Stimulated activated CD4-positive, alpha-beta T cell treated with anti-CD3 and anti-CD28 coated beads, Interleukin-15, amount 100 ng/mL, for 48 hours (primary cell): ENCODE measurements around the gene F13A1.

Experiments
- DNase-seq, 2 donors: peaks; one replicate each; pipeline ENCODE4 v3.0.0-alpha.2; 2020; ENCODE audit warnings: low read depth in 2 of 2

F13A1 gene

GRCh38 chr6:6319952-6320811, at the start of gene F13A1:
F13A1 (minus strand) TSS chr6:6320662; CDS start chr6:6318664, 1,998 bp downstream.
- DNase-seq: no peak

- no peak for DNase-seq
Measured at GRCh38 chr6:6368684-6369052, 48.2 kb upstream of the F13A1 start.

DNA sequence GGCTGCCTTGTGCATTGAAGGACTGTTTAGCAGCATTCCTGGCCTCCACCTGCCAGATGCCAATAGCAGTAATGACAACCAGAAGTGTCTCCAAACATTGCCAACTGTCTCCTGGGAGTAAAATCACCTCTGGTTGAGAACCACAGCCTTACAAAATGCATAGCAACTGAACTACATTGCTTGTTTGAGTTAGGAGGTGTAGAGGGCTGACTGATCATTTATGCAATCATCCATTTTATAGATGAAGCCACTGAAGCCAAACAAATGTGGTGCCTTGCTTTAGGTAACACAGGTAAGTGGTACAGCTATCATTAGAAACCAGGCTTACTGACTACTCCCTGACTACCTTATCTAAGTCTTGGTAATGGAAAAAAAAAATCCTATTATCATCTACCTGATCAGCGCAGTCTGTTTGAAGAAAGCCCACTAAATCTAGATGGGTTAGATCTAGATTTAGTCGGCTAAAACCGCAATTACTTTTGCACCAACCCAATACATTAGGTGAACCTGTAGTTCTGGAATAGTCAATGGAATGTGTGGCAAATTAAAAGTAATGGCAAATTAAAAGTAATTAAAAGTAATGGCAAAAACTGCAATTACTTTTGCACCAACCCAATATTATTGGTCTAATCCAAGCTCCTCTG, 47.7 kb upstream of the F13A1 start:
- no peak for DNase-seq

- DNase-seq: no peak
Measured at GRCh38 chr6:6366803-6367202, 46.3 kb upstream of the F13A1 start.

DNA sequence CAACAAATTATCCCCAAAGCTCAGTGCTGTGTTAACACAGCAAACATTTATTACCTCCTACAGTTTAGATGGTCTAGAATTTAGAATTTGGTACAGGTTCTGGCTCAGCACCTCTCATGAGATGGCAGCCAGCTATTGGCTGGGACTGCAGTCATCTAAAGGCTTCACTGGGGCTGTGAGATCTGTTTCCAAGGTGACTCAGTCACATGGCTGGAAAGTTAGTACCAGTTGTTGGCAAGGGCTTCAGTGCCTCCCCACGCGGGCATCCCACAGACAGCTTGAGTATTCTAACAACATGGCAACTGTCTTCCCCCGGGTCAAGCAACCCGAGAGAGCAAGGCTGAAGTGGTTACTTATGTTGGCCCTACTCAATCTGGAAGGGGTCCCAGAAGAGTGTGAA, 44.8 kb upstream of the F13A1 start:
- no peak for DNase-seq

DNA sequence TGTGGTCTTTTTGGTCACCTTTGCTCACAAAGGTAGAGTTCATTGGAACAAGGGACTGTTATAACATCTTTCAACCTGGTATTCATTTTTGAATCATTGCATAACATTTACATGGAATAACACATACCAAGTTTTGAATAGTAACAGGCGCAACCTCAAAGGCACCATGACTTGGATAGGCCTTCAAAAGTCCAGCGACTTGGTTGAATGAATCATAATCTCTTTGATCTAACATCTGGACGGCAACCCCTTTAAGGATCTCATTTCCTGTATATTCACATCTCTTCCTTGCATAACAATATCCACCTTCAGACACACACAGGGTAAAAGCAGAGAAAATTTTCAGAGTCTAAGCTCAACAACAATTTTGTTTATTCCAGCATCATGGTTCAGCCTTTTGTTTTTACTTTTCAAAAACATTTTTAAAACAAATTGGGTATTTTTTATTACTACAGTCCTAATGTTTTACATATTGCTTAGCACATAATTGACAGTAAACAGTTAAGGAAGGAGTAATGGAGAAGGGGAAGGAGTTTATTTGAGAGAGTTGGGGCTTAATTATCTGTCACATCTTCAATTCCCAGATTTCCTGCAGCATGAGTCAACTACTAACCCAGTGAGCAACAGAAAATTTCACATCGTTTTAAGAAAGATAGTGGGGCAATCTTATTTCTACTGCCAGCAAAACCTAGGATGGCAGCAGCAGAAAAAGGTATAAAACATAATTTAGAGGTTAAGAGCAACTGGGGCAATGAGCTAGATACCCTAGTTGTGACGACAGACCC, 41.8 kb upstream of the F13A1 start:
- DNase-seq: no peak

DNA sequence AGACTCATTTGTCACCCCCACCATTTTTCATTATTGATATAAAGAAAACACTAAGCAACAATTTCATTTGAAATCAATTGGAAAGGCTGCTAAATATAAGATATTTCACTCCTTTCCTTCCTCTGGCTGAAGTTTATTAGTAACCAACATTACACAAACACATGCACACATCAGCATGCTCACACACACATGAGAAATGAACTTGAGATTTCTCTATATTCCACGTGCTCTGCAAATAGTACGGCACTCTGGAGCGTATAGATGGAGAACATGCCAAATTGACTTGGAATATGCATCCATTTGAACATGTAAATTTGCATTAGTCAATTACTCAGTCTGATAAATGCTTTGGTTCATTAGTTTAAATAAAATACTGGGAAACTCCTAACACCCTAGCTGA, 37.1 kb upstream of the F13A1 start:
- no peak for DNase-seq

DNA sequence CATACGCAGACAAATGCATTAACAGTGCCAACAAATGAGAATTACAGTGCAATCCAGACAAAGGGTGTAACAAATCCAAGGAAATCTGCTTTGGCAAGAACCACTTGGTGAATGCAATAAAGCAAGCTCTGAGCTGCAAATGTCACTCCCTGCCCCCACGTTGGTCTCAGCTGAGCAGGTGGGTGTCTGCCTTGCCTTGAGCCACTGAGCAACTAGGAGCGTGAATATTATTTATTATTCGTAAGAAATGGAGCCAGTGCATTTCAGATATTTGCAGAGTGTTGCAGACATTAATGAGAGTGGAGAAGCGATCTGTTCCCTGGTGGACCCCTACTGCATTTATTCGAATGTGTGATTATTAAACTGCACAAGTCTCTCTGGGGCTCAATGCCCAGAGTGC, 36.6 kb upstream of the F13A1 start:
- no peak for DNase-seq

DNA sequence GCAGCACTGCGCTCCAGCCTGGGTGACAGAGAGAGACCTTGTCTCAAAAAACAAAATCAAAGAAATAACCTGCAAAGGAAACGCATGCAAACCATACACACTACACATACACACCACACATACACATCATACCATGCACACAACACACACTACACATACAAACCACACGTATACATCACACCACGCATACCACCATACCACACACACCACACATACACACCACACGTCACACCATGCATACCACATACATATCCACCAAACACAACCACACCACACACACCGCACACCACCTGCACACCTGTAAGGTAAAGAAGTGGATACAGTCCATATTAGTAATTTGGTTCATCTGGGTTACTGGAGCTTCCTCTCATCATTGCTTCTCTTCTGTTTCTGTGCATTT, 32.3 kb upstream of the F13A1 start:
- no peak for DNase-seq

GRCh38 chr6:6351511-6352025, 31.1 kb upstream of the F13A1 start:
- no peak for DNase-seq

GRCh38 chr6:6350696-6351095, 30.2 kb upstream of the F13A1 start:
- DNase-seq: no peak

DNA sequence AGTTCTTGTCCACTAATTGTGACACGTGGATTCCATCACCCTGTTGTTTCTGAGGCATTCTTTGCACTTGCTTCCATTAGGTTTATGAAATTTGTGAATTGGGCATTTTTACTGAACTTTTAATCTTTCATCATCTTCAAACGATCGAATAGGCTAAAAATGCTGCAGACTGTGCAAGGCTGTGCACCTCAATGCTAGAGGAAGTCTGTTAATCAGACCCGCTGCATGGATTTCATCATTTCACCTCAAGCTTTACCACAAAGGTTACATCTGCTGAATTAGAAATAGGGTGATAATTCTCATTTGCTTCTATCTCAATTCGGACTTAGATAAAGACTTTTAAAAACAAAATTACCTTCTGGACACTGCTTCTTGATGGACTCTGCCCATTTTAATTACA, 27.8 kb upstream of the F13A1 start:
- DNase-seq: no peak

DNA sequence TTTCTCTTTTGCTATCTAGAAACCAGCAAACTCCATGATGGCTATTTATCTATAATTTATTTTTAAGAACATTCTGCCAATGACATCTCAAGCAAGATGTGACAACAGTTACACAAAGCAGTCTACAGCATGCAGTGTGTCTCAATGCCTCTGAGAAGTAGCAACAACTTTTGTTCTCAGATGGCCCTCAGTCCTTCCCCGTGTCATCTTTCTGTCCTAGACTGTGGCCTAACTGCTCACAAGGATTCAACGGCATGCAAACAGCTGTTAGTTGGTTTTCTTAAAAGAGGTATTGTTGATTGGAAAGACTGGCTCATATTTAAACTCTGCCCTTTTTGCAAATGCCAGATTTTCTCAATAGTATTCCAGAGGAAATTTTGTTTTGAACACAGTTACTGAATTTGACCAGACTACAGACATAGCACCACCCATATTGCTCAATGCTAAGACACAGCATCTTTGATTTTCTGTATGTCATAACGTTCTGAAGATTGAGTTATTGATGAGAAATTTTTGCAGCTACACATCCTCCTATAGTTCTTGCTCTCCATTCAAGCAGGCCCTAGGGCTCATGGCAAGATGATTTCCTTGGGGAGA, 26.1 kb upstream of the F13A1 start:
- DNase-seq: no peak

- DNase-seq: no peak
Measured at GRCh38 chr6:6333501-6333900, 13.0 kb upstream of the F13A1 start.

- no peak for DNase-seq
Measured at GRCh38 chr6:6332811-6333244, 12.4 kb upstream of the F13A1 start.

DNA sequence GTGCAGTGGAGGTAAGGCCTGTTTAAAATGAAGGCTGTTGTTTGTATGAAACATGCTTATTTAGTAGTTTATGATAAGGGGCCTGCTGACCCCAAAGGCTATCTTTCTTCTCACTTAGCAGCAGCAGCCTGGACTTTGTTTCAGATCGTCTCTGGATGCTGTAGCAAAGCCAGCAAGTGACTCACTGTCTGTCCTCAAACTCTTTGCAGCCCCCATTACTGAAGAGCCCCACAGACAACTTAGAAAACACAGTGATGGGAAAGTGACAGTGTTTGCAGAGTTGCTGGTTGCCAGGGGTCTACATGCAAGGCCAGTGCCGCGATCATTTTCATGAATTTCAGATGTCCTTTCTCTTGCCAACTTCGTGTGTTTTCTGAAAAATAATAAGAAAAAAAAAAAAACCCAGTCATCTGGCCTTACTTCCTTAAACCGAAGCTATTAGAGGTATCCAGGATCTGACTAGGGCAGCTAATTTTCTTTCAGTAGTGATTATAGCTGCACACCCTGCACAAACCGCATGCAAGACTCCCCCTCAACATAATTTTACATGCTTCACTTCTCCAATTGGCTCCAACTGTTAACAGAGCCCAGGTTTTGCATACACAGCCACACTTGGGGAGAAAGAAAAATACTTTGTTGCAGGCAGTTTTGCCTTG, 11.6 kb upstream of the F13A1 start:
- no peak for DNase-seq

- DNase-seq: no peak
Measured at GRCh38 chr6:6331393-6331792, 10.9 kb upstream of the F13A1 start.

DNA sequence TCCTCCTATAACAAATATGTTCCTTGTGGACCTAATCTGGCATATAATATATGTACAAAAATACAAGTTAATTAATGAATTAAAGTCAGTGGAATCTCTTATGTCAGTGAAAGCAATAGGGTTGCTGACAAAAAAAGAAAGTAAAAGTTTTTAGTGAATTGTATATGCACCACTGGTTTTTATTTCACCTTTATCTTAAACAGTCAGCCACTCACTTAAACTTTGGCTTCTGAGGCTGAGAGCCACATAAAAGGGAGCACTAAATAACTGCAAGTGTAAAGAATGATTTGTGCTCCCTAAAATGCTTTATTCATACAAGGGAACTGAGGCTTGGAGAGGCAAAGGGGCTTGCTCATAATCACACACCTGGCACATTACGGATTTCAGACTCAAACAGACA, 9.9 kb upstream of the F13A1 start:
- DNase-seq: no peak

DNA sequence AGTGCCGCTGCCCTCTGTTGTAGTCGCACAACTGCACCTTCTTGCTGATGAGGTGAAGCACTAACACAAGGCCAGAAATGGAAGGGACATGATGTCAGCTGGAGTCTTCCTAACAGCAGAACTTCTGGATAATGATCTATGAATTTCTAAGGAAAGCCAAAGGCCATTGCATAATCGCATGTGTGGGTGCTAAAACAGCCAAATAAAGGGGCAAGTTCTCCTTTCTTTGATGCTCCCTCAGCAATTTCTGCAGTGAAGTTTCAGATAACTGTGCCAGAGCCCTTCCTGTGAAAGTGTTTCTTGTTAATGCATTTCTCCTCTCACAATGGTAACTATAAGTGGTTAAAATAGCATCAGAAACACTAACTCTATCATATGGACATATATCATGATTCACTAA, 8.0 kb upstream of the F13A1 start:
- DNase-seq: no peak

DNA sequence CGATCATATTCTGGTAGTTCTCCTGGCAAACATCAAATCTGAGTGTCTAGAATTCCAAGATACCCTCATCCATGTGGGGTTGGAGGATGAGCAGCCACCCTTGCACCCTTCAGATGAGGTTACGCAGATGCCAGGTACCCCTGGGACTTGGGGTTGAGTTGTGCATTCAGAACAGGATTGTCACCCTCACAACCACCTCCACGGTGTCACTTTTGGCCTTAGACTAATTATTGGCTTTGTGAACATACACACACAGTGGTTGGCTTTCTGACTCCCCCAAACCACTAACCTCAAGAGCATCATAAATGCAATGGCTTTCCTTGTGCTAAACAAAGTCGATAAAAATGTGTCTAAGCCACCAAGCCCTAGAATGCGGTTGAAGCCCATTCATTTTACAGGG, 2.9 kb upstream of the F13A1 start:
- no peak for DNase-seq

GRCh38 chr6:6320901-6321300, 439 bp upstream of the F13A1 start:
- DNase-seq: no peak
